HG03025 (cell line): ENCODE results near the gene SCFD2.

Experiments
- ATAC-seq: cut with Tn5 transposase; IDR thresholded peaks from one replicate; pipeline ENCODE4 v1.9.1; 2021; ENCODE audit warnings: mild to moderate bottlenecking, moderate library complexity; ENCODE audit not compliant: unreplicated experiment, low FRiP score

SCFD2 gene

GRCh38 chr4:52946855-52947254, 419.0 kb downstream of the SCFD2 start:
- no peak for ATAC-seq

DNA sequence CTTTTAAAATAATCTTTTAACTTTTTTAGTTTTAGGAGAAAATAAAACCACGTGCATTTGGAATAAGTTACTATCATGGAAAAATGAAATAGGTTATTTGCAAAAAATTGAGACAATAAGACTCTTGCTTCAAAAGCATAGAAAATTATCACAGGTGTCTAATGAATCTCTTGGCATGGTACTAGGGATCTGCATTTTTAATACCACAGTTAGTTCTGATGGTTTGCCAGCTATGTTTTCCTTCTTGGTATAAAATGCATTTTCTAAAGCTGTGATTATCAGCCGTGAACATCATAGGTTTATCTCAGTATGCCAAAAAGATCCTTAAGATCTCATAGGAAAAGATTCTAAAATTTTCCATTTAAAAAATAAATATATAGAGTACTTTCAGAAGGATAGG, 419.9 kb downstream of the SCFD2 start:
- ATAC-seq = no peak

DNA sequence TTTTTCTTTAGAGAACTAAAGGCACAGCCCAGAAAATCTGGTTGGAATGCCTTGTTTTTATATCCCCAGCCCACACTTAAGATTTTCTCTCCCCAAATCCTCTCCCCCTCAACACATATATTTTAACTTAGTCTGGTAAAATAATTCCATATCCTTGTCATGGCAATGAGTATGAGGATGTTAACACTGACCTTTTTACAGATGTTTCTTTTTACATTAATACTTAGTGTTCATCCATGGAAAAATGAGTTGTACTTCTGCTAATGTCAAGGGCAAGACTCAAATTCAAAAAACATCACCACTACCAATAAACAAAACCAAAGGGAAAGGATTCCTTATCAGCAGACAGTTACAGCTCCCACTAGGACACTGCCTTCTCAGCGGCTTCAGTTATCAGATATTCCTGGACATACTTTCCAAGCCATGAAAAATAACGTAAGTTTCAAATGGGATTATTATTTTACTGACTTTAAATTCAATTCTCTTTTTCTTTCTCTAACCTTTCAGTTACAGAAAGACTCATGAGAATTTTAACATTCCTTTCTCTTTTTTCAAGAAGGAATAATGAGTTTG, 420.4 kb downstream of the SCFD2 start:
- ATAC-seq = no peak

- no peak for ATAC-seq
Measured at GRCh38 chr4:52943677-52944076, 422.2 kb downstream of the SCFD2 start.

DNA sequence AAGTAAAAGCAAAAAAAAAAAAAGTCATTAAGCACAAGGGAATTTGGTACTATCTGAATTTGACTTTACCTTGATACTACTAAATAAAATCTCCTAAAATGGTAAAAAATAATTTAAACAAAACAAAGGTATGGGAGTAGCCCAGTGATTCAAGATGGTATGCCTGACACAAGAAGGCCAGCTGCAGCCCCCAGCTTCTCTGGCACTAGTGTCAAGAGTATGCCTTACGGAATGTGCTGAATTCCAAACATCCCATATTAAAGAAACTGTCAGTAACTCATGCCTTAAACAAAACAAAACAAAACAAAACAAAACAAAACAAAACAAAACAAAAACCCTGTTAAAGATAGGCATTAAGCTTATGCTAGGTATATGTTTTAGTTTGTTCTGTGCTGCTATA, 422.9 kb downstream of the SCFD2 start:
- ATAC-seq = no peak

DNA sequence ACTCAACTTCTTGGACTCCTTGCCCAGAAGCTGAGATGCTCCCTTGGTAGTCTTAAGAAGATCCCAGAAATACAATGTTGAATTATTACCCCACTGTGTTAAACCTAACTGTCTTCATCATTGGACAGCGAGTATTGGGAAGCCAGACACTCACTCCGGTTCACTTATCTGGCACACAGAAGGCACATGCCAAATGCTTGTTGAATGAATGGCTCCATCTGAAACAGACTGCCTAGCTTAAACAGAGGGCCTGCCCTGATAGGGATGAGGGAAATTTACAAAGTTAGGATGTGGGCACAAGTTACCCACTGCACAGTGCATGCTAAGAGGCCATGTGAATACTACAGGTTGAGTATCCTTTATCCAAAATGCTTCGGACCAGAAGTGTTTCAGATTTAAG, 424.4 kb downstream of the SCFD2 start:
- ATAC-seq = no peak

- ATAC-seq = no peak
Measured at GRCh38 chr4:52939739-52940138, 426.1 kb downstream of the SCFD2 start.

DNA sequence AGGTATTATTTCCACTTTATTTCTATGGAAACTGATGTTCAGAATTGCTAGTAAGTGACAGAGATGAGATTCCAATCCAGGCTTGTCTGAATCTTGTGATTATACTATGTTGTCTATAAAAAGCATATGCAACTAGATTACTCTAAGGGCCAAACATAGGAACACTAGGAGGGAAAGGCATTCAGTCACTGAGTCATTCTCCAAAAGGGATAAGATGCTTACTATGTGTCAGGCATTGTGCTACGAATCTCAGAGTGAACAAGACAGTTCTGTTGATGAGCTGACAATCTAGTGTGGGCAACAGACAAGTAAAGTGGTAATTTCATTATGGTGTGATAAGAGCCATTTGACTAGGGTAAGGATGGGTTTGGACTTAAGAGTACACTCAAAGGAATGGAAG, 426.5 kb downstream of the SCFD2 start:
- ATAC-seq = no peak

DNA sequence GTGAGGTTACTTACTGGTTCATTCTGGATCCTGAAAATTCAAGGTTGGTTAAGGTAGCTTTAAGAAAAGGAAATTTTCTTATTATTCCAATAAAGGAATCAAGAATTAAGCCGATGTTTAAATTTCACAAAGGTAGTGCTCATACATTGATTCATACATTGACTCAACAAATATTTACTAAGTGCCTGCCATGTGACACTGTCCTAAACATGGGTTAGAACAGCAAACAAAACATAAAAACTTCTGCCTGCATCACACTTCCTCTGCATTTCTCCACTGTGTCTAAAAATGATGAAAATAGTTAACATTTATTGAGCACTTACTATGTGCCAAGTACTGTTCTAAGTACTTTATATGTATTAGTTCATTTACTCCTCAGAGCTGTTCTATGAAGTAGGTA, 428.0 kb downstream of the SCFD2 start:
- no peak for ATAC-seq

GRCh38 chr4:52936729-52937128, 429.1 kb downstream of the SCFD2 start:
- no peak for ATAC-seq

GRCh38 chr4:52935317-52935716, 430.5 kb downstream of the SCFD2 start:
- ATAC-seq = no peak

- ATAC-seq = no peak
Measured at GRCh38 chr4:52933738-52934137, 432.1 kb downstream of the SCFD2 start.

- no peak for ATAC-seq
Measured at GRCh38 chr4:52932591-52933470, 433.0 kb downstream of the SCFD2 start.

DNA sequence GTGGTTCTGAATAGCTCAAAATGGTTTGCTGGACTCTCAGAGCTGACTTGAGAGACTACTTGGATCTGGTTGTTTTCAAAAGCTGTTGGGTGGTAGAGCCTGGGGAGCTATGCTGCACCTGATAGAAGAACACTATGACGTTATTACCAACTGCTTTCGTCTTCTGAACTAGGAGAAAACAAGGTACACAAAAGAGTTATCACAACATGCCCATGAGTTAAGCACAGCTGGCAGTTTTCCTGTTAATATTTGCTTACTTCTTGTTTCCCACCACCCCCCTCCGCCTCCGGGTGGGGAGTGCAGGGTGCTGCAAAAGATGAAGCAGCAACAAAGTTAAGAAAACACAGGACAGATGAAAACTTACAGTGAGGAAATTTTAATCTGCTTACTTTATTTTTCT, 434.6 kb downstream of the SCFD2 start:
- no peak for ATAC-seq

DNA sequence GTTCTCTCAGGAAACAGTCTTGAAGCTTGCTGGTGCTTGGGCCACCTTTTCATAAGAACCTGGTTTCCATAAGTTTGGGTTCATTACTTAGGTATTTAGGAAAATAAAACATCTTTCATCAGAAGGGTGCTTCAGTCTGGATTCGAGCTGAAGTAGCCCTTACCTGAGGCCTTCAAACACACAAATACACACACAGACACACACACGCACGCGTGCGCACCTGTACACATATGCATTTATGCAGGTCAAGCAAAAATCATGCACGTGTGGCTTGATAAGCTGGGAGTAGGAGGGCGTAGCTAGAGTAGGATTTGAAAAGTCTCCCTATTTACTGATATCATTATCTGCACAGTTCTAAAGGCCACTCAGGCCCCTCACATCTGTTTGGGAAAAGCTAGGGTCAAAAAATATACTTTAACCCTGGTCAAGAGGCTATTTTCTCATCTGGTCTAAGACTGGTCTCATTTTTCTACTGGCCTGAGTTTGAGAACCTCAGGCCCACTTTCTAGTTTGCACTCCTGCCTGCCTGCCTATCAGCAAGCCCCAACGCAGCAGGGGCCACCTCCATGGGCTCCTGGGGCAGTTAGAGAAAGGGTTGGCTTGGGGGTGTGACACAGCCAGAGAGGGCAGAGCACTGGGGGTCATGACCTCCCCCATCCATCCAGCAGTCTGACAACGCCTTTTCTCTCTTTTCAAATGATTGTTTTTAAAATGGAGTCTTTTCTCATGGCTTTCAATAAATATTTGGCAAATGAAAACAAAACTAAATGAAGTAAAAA, 439.5 kb downstream of the SCFD2 start:
- no peak for ATAC-seq

GRCh38 chr4:52925531-52925968, 440.3 kb downstream of the SCFD2 start:
- no peak for ATAC-seq

GRCh38 chr4:52919461-52919860, 446.4 kb downstream of the SCFD2 start:
- ATAC-seq = no peak

- no peak for ATAC-seq
Measured at GRCh38 chr4:52917817-52918216, 448.0 kb downstream of the SCFD2 start.

DNA sequence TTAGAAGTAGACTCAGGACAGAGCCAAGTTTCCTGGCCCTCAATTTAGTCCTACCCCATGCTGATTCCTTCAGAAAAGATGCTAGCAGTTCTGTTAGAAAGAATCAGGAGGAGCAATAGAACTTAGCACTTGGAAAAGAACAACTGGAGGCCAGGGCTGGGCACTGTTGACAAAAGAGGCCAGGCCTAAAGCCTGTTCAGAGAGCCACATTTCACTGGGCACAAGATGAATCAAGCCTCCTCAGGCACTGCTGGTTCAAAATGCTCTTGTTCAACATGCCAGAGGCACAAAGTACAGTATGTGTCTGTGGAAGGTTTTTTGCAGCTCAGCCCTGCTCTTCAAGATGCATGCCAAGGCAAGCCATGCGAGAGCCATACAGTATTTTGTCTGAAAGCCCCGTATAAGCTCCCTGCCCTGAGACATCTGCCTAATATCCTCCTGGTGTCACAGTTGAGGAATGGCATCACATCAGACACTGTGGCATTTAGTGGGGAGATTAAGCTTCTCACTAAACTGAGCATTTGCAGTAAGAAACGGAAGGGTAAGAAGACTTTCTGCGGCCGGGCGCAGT, 450.0 kb downstream of the SCFD2 start:
- no peak for ATAC-seq

- no peak for ATAC-seq
Measured at GRCh38 chr4:52915191-52915590, 450.7 kb downstream of the SCFD2 start.

DNA sequence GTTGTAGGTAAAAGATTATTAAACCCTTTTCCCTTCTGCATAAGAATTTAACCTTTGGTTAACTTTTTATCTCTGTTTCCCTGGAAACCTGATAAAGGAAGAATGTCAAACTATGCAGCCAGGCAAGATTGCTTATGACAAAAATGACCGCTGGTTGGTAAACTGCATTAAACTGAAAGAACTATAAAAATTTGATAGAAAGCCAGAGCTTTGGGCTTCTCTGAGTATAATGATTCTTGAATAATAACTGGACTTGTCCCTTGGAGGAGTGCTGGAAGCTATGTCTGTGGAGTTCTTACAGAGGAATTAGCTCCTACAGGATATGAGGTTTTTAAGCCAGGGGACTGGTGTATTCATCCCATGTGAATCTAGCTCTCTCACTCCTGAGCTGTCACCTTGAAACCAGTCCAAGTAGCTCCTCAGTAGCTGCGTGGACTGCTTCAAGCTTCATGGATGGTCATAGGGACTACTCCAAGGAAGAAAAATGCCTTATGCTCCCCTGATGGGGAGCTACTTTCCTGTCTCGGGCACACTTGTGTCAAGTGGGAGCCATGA, 451.7 kb downstream of the SCFD2 start:
- ATAC-seq = no peak
